Trophoblast cell (in vitro differentiated cells and primary cell): ENCODE data around the gene VWCE.
"Not testable (repeated sequence)": the region's sequence is repeated elsewhere in the genome, so short reads cannot be mapped to it uniquely, and the experiment has no call there.

Source experiments
- DNase-seq, 2 donors: peaks; one replicate each; pipeline ENCODE4 v3.0.0-alpha.2; 2016
- H2AFZ ChIP-seq: 2 replicates; pipeline ENCODE4 v1.6.1; 2013; ENCODE audit warnings: low read length, moderate library complexity, mild to moderate bottlenecking; ENCODE audit not compliant: insufficient read depth, poor library complexity
- H2AK5ac ChIP-seq: 2 replicates; pipeline ENCODE4 v1.6.1; 2013; ENCODE audit warnings: mild to moderate bottlenecking, low read length
- H2BK120ac ChIP-seq: 2 replicates; pipeline ENCODE4 v1.6.1; 2013; ENCODE audit warnings: low read length, mild to moderate bottlenecking, moderate library complexity; ENCODE audit not compliant: insufficient read depth, poor library complexity
- H2BK12ac ChIP-seq: 2 replicates; pipeline ENCODE4 v1.6.1; 2013; ENCODE audit warnings: mild to moderate bottlenecking, low read length, moderate library complexity
- H2BK5ac ChIP-seq: 2 replicates; pipeline ENCODE4 v1.6.1; 2013; ENCODE audit warnings: low read length, low read depth, moderate library complexity, mild to moderate bottlenecking; ENCODE audit not compliant: poor library complexity
- H3K14ac ChIP-seq: 2 replicates; pipeline ENCODE4 v1.6.1; 2013; ENCODE audit warnings: mild to moderate bottlenecking, low read length
- H3K18ac ChIP-seq: 2 replicates; pipeline ENCODE4 v1.6.1; 2013; ENCODE audit warnings: mild to moderate bottlenecking, low read length
- H3K23ac ChIP-seq: 2 replicates; pipeline ENCODE4 v1.6.1; 2013; ENCODE audit warnings: low read length
- H3K27ac ChIP-seq: 2 replicates; pipeline ENCODE4 v1.5.1; 2013; ENCODE audit warnings: low read depth, mild to moderate bottlenecking, inconsistent platforms, low read length, moderate library complexity
- H3K27me3 ChIP-seq: 2 replicates; pipeline ENCODE4 v1.6.1; 2013; ENCODE audit warnings: inconsistent platforms, mild to moderate bottlenecking, low read length, moderate library complexity; ENCODE audit not compliant: insufficient read depth
- H3K36me3 ChIP-seq, 2 experiments: 1 replicate in 1 of 2; 2 replicates in 1 of 2; pipeline ENCODE4 v1.6.1; 2013; ENCODE audit warnings: low read length in 2 of 2, mild to moderate bottlenecking in 2 of 2, moderate library complexity in 1 of 2; ENCODE audit not compliant: insufficient read depth in 2 of 2, control insufficient read depth in 1 of 2
- H3K4ac ChIP-seq: 2 replicates; pipeline ENCODE4 v1.6.1; 2013; ENCODE audit warnings: low read depth, mild to moderate bottlenecking, low read length, moderate library complexity
- H3K4me1 ChIP-seq, 2 experiments: 1 replicate in 1 of 2; 2 replicates in 1 of 2; pipeline ENCODE4 v1.6.1; 2013; ENCODE audit warnings: low read length in 2 of 2, mild to moderate bottlenecking in 2 of 2, moderate library complexity in 1 of 2; ENCODE audit not compliant: insufficient read depth in 2 of 2, control insufficient read depth in 1 of 2
- H3K4me2 ChIP-seq: 2 replicates; pipeline ENCODE4 v1.6.1; 2013; ENCODE audit warnings: inconsistent platforms, mild to moderate bottlenecking, low read length, moderate library complexity
- H3K4me3 ChIP-seq: 2 replicates; pipeline ENCODE4 v1.5.1; 2013; ENCODE audit warnings: mild to moderate bottlenecking, low read depth, low read length, inconsistent platforms
- H3K79me1 ChIP-seq: one replicate; pipeline ENCODE4 v1.6.1; 2013; ENCODE audit warnings: low read length
- H3K79me2 ChIP-seq: 2 replicates; pipeline ENCODE4 v1.6.1; 2013; ENCODE audit warnings: low read length, mild to moderate bottlenecking; ENCODE audit not compliant: control insufficient read depth, insufficient read depth, poor library complexity
- H3K9ac ChIP-seq: 2 replicates; pipeline ENCODE4 v1.6.1; 2013; ENCODE audit warnings: mild to moderate bottlenecking, low read length
- H3K9me3 ChIP-seq: 2 replicates; pipeline ENCODE4 v1.6.1; 2013; ENCODE audit warnings: low read depth, mild to moderate bottlenecking, control low read depth, inconsistent platforms, low read length; ENCODE audit not compliant: insufficient read depth
- H4K12ac ChIP-seq: 2 replicates; pipeline ENCODE4 v1.6.1; 2013; ENCODE audit warnings: low read depth, mild to moderate bottlenecking, low read length, moderate library complexity
- H4K8ac ChIP-seq: 2 replicates; pipeline ENCODE4 v1.6.1; 2013; ENCODE audit warnings: low read depth, mild to moderate bottlenecking, low read length, moderate library complexity
- H4K91ac ChIP-seq: one replicate; pipeline ENCODE4 v1.6.1; 2013; ENCODE audit warnings: low read depth, mild to moderate bottlenecking, low read length, moderate library complexity
- WGBS: extraction: QIAGEN DNeasy Blood & Tissue Kit; methylation state at CpG from one replicate; pipeline ENCODE4 v1.1.7; 2013; ENCODE audit warnings: missing lambda C conversion rate; ENCODE audit not compliant: insufficient read length, insufficient coverage; ENCODE audit errors: extremely low coverage; 5-methylcytosine and 5-hydroxymethylcytosine counted together

Gene VWCE

GRCh38 chr11:61254403-61255025 is 40.6 kb downstream of the VWCE start:
- H2BK12ac ChIP-seq: no peak overlapping the region
- no CpG with 5 or more reads among the region's 12 CpGs for WGBS
- H3K27ac ChIP-seq: no peak overlapping the region
- no peaks in the 10 kb centered on the region for H3K27me3 ChIP-seq
- no peak overlapping the region for H2AFZ ChIP-seq
- no peak overlapping the region for H3K4me2 ChIP-seq
- H3K14ac ChIP-seq: no peak overlapping the region
- H3K9ac ChIP-seq: no peak overlapping the region
- H2BK120ac ChIP-seq: no peak overlapping the region
- H2BK5ac ChIP-seq: no peak overlapping the region
- no peaks in the 10 kb centered on the region for H3K9me3 ChIP-seq
- no peak overlapping the region for H3K18ac ChIP-seq
- no peaks in the 10 kb centered on the region for H3K79me2 ChIP-seq
- no peak overlapping the region for H3K23ac ChIP-seq
- H3K36me3 ChIP-seq: peaks cover 0 to 6% of the 10 kb centered on the region in 2 experiments
- H3K4me3 ChIP-seq: no peak overlapping the region
- H3K79me1 ChIP-seq: no peaks in the 10 kb centered on the region
- no peak overlapping the region for H4K91ac ChIP-seq
- no peaks in the 10 kb centered on the region for H3K4me1 ChIP-seq
- no peak overlapping the region for H4K12ac ChIP-seq
- no peak overlapping the region for H2AK5ac ChIP-seq
- H4K8ac ChIP-seq: no peak overlapping the region
- DNase-seq: peak; percentile 50 to 81
- no peak overlapping the region for H3K4ac ChIP-seq

- not testable (repeated sequence) for H4K8ac ChIP-seq, H2AK5ac ChIP-seq, H3K4me1 ChIP-seq, H2BK5ac ChIP-seq, H3K23ac ChIP-seq, H3K4ac ChIP-seq, H3K4me2 ChIP-seq, H3K18ac ChIP-seq, H2BK120ac ChIP-seq, H4K91ac ChIP-seq, H3K36me3 ChIP-seq, H3K27me3 ChIP-seq, DNase-seq, H3K79me2 ChIP-seq, H3K27ac ChIP-seq, H2AFZ ChIP-seq, H3K4me3 ChIP-seq, H3K9ac ChIP-seq, H2BK12ac ChIP-seq, H4K12ac ChIP-seq, H3K9me3 ChIP-seq, H3K79me1 ChIP-seq, H3K14ac ChIP-seq
- WGBS: no CpG with 5 or more reads among the region's 1 CpG
Observed at GRCh38 chr11:61252332-61252731, 42.8 kb downstream of the VWCE start.

- H2AFZ ChIP-seq, H2BK120ac ChIP-seq, H3K79me2 ChIP-seq, H2BK12ac ChIP-seq, H3K18ac ChIP-seq, H2BK5ac ChIP-seq, H3K9ac ChIP-seq, H3K14ac ChIP-seq, DNase-seq, H3K4me1 ChIP-seq, H3K79me1 ChIP-seq, H3K4me3 ChIP-seq, H3K23ac ChIP-seq, H2AK5ac ChIP-seq, H3K27me3 ChIP-seq, H3K27ac ChIP-seq, H4K12ac ChIP-seq, H3K4me2 ChIP-seq, H3K9me3 ChIP-seq, H4K91ac ChIP-seq, H3K4ac ChIP-seq, H3K36me3 ChIP-seq, H4K8ac ChIP-seq: not testable (repeated sequence)
- no CpG with 5 or more reads among the region's 20 CpGs for WGBS
Observed at GRCh38 chr11:61250796-61251765, 44.0 kb downstream of the VWCE start.

GRCh38 chr11:61249201-61249600 is 45.9 kb downstream of the VWCE start:
- H2AK5ac ChIP-seq, H2BK5ac ChIP-seq, H3K4ac ChIP-seq, H2BK12ac ChIP-seq, H4K91ac ChIP-seq, H3K27me3 ChIP-seq, H3K9me3 ChIP-seq, H3K9ac ChIP-seq, H3K4me1 ChIP-seq, H3K36me3 ChIP-seq, H3K4me2 ChIP-seq, DNase-seq, H2AFZ ChIP-seq, H3K27ac ChIP-seq, H3K79me1 ChIP-seq, H3K23ac ChIP-seq, H4K8ac ChIP-seq, H3K18ac ChIP-seq, H2BK120ac ChIP-seq, H4K12ac ChIP-seq, H3K14ac ChIP-seq, H3K4me3 ChIP-seq, H3K79me2 ChIP-seq: not testable (repeated sequence)
- WGBS: 100% methylated on average over 4 of the region's 8 CpGs
